Measurements from ENCODE around the gene EVL. TPM values are rescaled to one million over a fixed set of nuclear protein-coding genes. Genes with fewer than 3 reads are reported as not detected.

EVL gene
- total RNA-seq, 1 donor from 2014 or later, result 290 TPM

DNA sequence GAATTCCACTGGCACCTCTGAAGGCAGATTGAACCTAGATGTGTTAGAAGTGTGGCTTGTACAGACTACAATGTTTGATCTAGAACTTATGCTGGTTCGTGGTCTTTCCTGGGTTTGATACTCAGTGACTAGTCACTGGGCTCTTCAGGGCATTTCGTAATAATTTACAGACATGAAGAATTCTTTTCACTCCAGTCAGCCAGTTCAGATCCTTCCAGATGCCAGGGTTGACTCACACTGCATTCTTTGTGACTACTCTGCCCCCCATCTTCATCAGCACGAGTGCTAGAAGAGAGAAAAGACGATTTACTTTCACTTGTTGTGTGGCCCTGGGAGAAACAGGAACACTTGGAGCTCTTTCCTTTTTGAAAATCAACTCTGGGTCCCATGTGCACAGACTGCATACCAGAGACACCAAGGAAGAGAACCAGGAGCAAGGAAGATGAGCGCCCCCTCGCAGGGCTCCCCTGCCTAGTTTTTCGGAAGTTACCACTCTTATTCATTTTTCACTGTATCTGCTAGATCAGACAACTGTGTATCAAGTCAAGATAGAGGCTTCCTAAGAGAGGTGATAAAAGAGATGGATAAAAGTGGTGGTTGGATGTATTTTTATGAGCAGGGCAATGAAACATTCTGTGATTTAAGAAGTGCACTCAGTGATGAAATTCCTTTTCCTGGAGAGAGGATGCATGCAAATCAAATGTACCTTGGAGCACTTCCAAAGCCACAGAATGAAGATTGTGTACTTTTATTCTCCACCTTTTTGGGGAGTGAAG, 33.5 kb upstream of the EVL start:
- Mint-ChIP-seq H3K36me3 (ENCODE audit: low read depth) (peaks cover 9% of the 10 kb centered on the region), H3K4me1 (ENCODE audit: low read depth) (no peaks in the 10 kb centered on the region), H3K4me3 (no peak overlapping the region), H3K27ac (no peak overlapping the region), H3K9me3 (no peaks in the 10 kb centered on the region), H3K27me3 (ENCODE audit: insufficient read depth) (peaks cover 1% of the 10 kb centered on the region)
- intact Hi-C loops (cut with micrococcal nuclease), result no loop called here
- DNase-seq (ENCODE audit: low spot score), result no peak

DNA sequence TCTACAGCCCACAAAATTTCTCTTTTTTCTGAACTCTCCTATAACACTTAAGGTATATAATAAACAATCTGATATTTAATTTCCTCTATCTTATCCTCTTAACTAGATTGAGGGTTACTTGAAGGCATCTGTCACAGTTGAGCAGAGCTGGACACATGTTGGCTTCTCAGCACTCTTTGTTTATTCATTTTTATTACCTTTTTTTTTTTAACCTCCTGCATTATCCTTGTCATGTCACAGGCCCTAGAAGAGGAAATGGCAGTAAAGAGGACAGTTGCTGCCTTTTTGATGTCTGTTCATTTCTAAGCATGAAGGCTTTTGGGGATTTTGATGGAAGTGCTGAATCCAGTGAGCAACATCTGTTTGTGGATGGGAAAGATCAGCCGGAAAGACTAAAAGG, 32.5 kb upstream of the EVL start:
- no peak overlapping the region for H3K4me3 Mint-ChIP-seq
- no peak overlapping the region for H3K27ac Mint-ChIP-seq
- intact Hi-C loops (cut with micrococcal nuclease), result no loop called here
- no peaks in the 10 kb centered on the region for H3K9me3 Mint-ChIP-seq
- no peaks in the 10 kb centered on the region for H3K4me1 Mint-ChIP-seq (ENCODE audit: low read depth)
- peaks cover 1% of the 10 kb centered on the region for H3K27me3 Mint-ChIP-seq (ENCODE audit: insufficient read depth)
- DNase-seq (ENCODE audit: low spot score), result no peak
- peaks cover 11% of the 10 kb centered on the region for H3K36me3 Mint-ChIP-seq (ENCODE audit: low read depth)

DNA sequence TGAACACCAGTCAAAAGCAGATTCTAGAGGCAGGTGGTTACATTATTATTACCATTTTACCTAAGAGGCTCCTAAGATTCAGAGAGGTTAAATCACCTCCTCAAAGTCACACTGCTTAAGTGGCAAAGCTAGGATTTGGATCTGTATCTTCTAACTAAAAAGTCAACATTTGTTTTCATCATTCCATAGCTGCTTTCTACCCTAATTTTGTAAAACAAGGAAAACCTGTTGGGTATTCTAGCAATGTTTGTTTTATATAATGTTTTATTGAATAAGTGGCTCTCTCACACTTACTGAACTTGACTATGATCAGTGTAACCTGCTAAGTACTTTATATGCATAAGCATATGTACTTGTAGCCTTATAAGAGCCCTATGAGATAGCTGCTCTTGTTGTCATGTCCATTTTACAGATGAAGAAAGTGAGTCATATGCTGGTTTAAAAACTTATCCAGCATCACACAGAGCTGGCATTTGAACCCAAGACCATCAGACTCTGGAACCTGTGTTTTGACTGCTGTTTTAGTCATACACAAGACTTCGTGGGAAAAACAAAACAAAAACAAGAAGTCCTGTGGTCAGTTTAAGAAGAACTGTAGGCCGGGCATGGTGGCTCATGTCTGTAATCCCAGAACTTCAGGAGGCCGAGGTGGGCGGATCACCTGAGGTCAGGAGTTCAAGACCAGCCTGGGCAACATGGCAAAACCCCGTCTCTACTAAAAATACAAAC, 31.7 kb upstream of the EVL start:
- H3K4me1 Mint-ChIP-seq (ENCODE audit: low read depth), result no peaks in the 10 kb centered on the region
- no peaks in the 10 kb centered on the region for H3K9me3 Mint-ChIP-seq
- peaks cover 1% of the 10 kb centered on the region for H3K27me3 Mint-ChIP-seq (ENCODE audit: insufficient read depth)
- DNase-seq (ENCODE audit: low spot score), result no peak
- intact Hi-C loops (cut with micrococcal nuclease), result no loop called here
- peaks cover 11% of the 10 kb centered on the region for H3K36me3 Mint-ChIP-seq (ENCODE audit: low read depth)
- H3K27ac Mint-ChIP-seq, result no peak overlapping the region
- H3K4me3 Mint-ChIP-seq, result no peak overlapping the region

- Mint-ChIP-seq H3K9me3 (no peaks in the 10 kb centered on the region), H3K27ac (no peak overlapping the region), H3K36me3 (ENCODE audit: low read depth) (peaks cover 11% of the 10 kb centered on the region), H3K27me3 (ENCODE audit: insufficient read depth) (no peaks in the 10 kb centered on the region), H3K4me1 (ENCODE audit: low read depth) (no peaks in the 10 kb centered on the region), H3K4me3 (no peak overlapping the region)
- DNase-seq (ENCODE audit: low spot score), result no peak
- intact Hi-C loops (cut with micrococcal nuclease), result no loop called here
These were observed 30.8 kb upstream of the EVL start for GRCh38 chr14:100034468-100034867.

- no peak overlapping the region for H3K27ac Mint-ChIP-seq
- H3K27me3 Mint-ChIP-seq (ENCODE audit: insufficient read depth), result no peaks in the 10 kb centered on the region
These were observed 30.2 kb upstream of the EVL start for GRCh38 chr14:100034961-100035500.

GRCh38 chr14:100035700-100036099, 29.5 kb upstream of the EVL start:
- no peak overlapping the region for H3K4me3 Mint-ChIP-seq
- no peak for DNase-seq (ENCODE audit: low spot score)
- peaks cover 14% of the 10 kb centered on the region for H3K36me3 Mint-ChIP-seq (ENCODE audit: low read depth)
- no peaks in the 10 kb centered on the region for H3K9me3 Mint-ChIP-seq
- intact Hi-C loops (cut with micrococcal nuclease), result no loop called here
- no peak overlapping the region for H3K27ac Mint-ChIP-seq
- no peaks in the 10 kb centered on the region for H3K27me3 Mint-ChIP-seq (ENCODE audit: insufficient read depth)
- H3K4me1 Mint-ChIP-seq (ENCODE audit: low read depth), result peaks cover 6% of the 10 kb centered on the region

More at GRCh38 chr14:100034961-100035500, 30.2 kb upstream of the EVL start:
- DNase-seq (ENCODE audit: low spot score), result no peak
- intact Hi-C loops (cut with micrococcal nuclease), result no loop called here
- no peak overlapping the region for H3K4me3 Mint-ChIP-seq
- no peaks in the 10 kb centered on the region for H3K9me3 Mint-ChIP-seq
- H3K36me3 Mint-ChIP-seq (ENCODE audit: low read depth), result peaks cover 11% of the 10 kb centered on the region
- H3K4me1 Mint-ChIP-seq (ENCODE audit: low read depth), result peaks cover under 1% of the 10 kb centered on the region

- H3K9me3 Mint-ChIP-seq, result no peaks in the 10 kb centered on the region
- H3K36me3 Mint-ChIP-seq (ENCODE audit: low read depth), result peaks cover 13% of the 10 kb centered on the region
- no peaks in the 10 kb centered on the region for H3K27me3 Mint-ChIP-seq (ENCODE audit: insufficient read depth)
- DNase-seq (ENCODE audit: low spot score), result no peak
- H3K4me3 Mint-ChIP-seq, result no peak overlapping the region
- no peak overlapping the region for H3K27ac Mint-ChIP-seq
- intact Hi-C loops (cut with micrococcal nuclease), result no loop called here
- peaks cover 6% of the 10 kb centered on the region for H3K4me1 Mint-ChIP-seq (ENCODE audit: low read depth)
These were observed 27.9 kb upstream of the EVL start for GRCh38 chr14:100037353-100037752.

DNA sequence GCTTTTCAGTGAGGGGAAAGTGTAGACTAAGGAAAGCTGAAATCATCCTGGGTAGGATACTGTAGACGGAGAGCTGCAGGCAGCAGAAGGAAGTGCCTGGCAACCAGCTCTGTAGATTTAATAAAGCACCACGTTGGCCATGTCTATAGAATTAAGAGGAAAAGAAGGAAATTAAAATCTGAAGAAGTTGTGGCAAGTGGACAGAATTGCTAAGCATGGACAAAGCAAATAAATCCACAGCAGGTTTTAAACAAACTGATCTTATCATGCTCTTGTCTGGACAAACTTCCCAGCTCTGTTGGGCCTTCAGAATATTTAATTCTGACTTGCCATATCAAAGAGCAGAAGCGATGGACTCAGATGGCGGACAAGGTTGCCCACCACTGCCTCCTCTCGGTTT, 27.2 kb upstream of the EVL start:
- H3K36me3 Mint-ChIP-seq (ENCODE audit: low read depth), result peaks cover 14% of the 10 kb centered on the region
- DNase-seq (ENCODE audit: low spot score), result no peak
- intact Hi-C loops (cut with micrococcal nuclease), result no loop called here
- H3K4me3 Mint-ChIP-seq, result no peak overlapping the region
- H3K4me1 Mint-ChIP-seq (ENCODE audit: low read depth), result peaks cover 6% of the 10 kb centered on the region
- no peaks in the 10 kb centered on the region for H3K27me3 Mint-ChIP-seq (ENCODE audit: insufficient read depth)
- H3K9me3 Mint-ChIP-seq, result no peaks in the 10 kb centered on the region
- no peak overlapping the region for H3K27ac Mint-ChIP-seq

GRCh38 chr14:100039903-100040302, 25.3 kb upstream of the EVL start:
- Mint-ChIP-seq H3K4me1 (ENCODE audit: low read depth) (peaks cover 9% of the 10 kb centered on the region), H3K4me3 (no peak overlapping the region), H3K36me3 (ENCODE audit: low read depth) (peaks cover 10% of the 10 kb centered on the region), H3K9me3 (no peaks in the 10 kb centered on the region), H3K27me3 (ENCODE audit: insufficient read depth) (no peaks in the 10 kb centered on the region), H3K27ac (no peak overlapping the region)
- intact Hi-C loops (cut with micrococcal nuclease), result no loop called here
- no peak for DNase-seq (ENCODE audit: low spot score)

GRCh38 chr14:100041271-100041670, 24.0 kb upstream of the EVL start:
- intact Hi-C loops (cut with micrococcal nuclease), result no loop called here
- Mint-ChIP-seq H3K36me3 (ENCODE audit: low read depth) (peaks cover 12% of the 10 kb centered on the region), H3K4me1 (ENCODE audit: low read depth) (peaks cover 19% of the 10 kb centered on the region), H3K9me3 (no peaks in the 10 kb centered on the region), H3K4me3 (no peak overlapping the region), H3K27me3 (ENCODE audit: insufficient read depth) (no peaks in the 10 kb centered on the region), H3K27ac (no peak overlapping the region)
- DNase-seq (ENCODE audit: low spot score), result no peak

GRCh38 chr14:100042286-100042685, 22.9 kb upstream of the EVL start:
- Mint-ChIP-seq H3K9me3 (no peaks in the 10 kb centered on the region), H3K4me1 (ENCODE audit: low read depth) (peaks cover 19% of the 10 kb centered on the region), H3K36me3 (ENCODE audit: low read depth) (peaks cover 15% of the 10 kb centered on the region), H3K27ac (no peak overlapping the region), H3K27me3 (ENCODE audit: insufficient read depth) (no peaks in the 10 kb centered on the region), H3K4me3 (no peak overlapping the region)
- intact Hi-C loops (cut with micrococcal nuclease), result no loop called here
- DNase-seq (ENCODE audit: low spot score), result no peak

DNA sequence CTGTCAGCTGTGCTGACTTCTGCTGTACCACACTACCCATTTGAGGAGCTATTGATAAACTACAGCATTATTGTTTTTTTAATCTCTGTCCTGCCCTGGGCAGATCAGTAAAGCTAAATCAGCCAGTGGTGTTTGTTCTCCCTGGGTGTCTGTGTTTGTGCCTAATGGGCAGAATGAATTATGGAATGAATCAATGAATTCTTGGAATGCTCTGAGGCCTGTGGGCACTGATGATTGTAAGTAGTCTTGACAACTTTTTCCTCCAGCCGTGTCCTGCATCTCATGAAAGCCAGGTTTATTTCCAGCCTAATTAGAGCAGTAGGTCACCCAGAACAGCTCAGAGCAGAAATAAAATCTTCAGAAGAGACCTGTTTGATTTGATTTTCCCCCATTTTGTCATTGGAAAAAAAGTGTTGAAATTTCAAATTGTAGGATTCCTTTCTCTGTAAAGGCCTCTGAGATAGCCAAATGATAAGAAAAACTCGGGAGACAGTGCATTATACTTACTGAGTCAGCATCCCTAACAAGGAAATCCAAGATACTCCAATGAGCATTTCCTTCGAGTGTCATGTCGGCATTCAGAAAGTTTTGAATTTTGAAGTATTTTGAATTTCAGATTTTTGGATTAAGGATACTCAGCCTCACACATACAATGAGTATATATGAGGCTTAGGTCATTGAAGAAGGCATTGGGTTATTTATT, 19.4 kb upstream of the EVL start:
- Mint-ChIP-seq H3K36me3 (ENCODE audit: low read depth) (peaks cover 21% of the 10 kb centered on the region), H3K27ac (no peak overlapping the region), H3K27me3 (ENCODE audit: insufficient read depth) (no peaks in the 10 kb centered on the region), H3K4me3 (no peak overlapping the region), H3K9me3 (no peaks in the 10 kb centered on the region), H3K4me1 (ENCODE audit: low read depth) (peaks cover 37% of the 10 kb centered on the region)
- intact Hi-C loops (cut with micrococcal nuclease), result no loop called here
- no peak for DNase-seq (ENCODE audit: low spot score)

- Mint-ChIP-seq H3K4me1 (ENCODE audit: low read depth) (peaks cover 37% of the 10 kb centered on the region), H3K27me3 (ENCODE audit: insufficient read depth) (no peaks in the 10 kb centered on the region), H3K27ac (no peak overlapping the region), H3K36me3 (ENCODE audit: low read depth) (peaks cover 24% of the 10 kb centered on the region), H3K9me3 (no peaks in the 10 kb centered on the region), H3K4me3 (no peak overlapping the region)
- no peak for DNase-seq (ENCODE audit: low spot score)
- intact Hi-C loops (cut with micrococcal nuclease), result no loop called here
These were observed 17.6 kb upstream of the EVL start for GRCh38 chr14:100047600-100047999.

Measured in activated T-helper 1 cell treated with anti-CD3 and anti-CD28 coated beads, Interleukin-12 subunit alpha, Interleukin-12 subunit beta, Interleukin-2, Interleukin-4 antibody, amounts not matched to agents 30 ng/mL and 10 ng/mL and 1 ng/mL, durations not matched to agents 14 hours and 24 hours and 36 hours (primary cell).